ENCODE measurements around the gene HYI. TPM values are rescaled to one million over a fixed set of nuclear protein-coding genes. Genes with fewer than 3 reads are reported as not detected.
"Not testable (repeated sequence)": the region's sequence is repeated elsewhere in the genome, so short reads cannot be mapped to it uniquely, and the experiment has no call there.

Gene HYI
- total RNA-seq (30.8 and 36.5 TPM in 2 replicates), polyA plus RNA-seq (24.6 and 26.3 TPM in 2 replicates), polyA minus RNA-seq (ENCODE audit: low replicate concordance) (29.5 and 33.4 TPM in 2 replicates)
- polyA plus RNA-seq (2012), result 46.5 and 49.4 TPM in 2 replicates

GRCh38 chr1:43453442-43454269 is at the start of gene HYI:
TSS of gene HYI (minus strand) at chr1:43453931. CDS start at chr1:43453793, 138 bp downstream.
- no peaks in the 10 kb centered on the region for H4K20me1 ChIP-seq (ENCODE audit: control insufficient read depth, extremely low read depth, insufficient read depth, low read length)
- H2AFZ ChIP-seq (ENCODE audit: low read length), result no peak within 1 kb of the TSS
- peaks cover 5% of the 10 kb centered on the region for H3K4me1 ChIP-seq (ENCODE audit: control insufficient read depth, extremely low read depth, insufficient read depth, low read length)
- H3K4me2 ChIP-seq (ENCODE audit: extremely low read depth, insufficient read depth, low read length), result peak within 1 kb of the TSS; percentile 77
- DNase-seq (ENCODE audit: low read depth in 2 of 2), result peak; percentile 88 to 89
- no peaks in the 10 kb centered on the region for H3K27me3 ChIP-seq (ENCODE audit: control insufficient read depth, insufficient read depth, low read length)
- peak within 1 kb of the TSS; percentile 71 for H3K9ac ChIP-seq (ENCODE audit: insufficient read depth, low read length)
- H3K36me3 ChIP-seq (ENCODE audit: control insufficient read depth, insufficient read depth, low read length), result peaks cover 25% of the 10 kb centered on the region
- H3K79me2 ChIP-seq (ENCODE audit: control insufficient read depth, insufficient read depth, low read length), result peaks cover 5% of the 10 kb centered on the region
- no peaks in the 10 kb centered on the region for H3K9me3 ChIP-seq (ENCODE audit: control insufficient read depth, insufficient read depth, low read depth, low read length)
- TF ChIP-seq CTCF (conservative IDR thresholded peaks at IDR 0.05 in 1 of 2, IDR thresholded peaks at IDR 0.05 in 1 of 2; ENCODE audit: low read depth in 1 of 2, low read length in 2 of 2) (no peak), EZH2 (IDR thresholded peaks at IDR 0.05; ENCODE audit: low read length, missing control alignments) (no peak)
- peak within 1 kb of the TSS; percentile 30 to 82 (median 50) for H3K4me3 ChIP-seq (replicated peaks in 1 of 4; ENCODE audit: control extremely low read depth in 1 of 4, insufficient read depth in 1 of 4, low read depth in 3 of 4, low read length in 4 of 4)
- peak within 1 kb of the TSS; percentile 63 for H3K27ac ChIP-seq (ENCODE audit: insufficient read depth, low read length)

GRCh38 chr1:43501806-43502205 is 48.1 kb upstream of the HYI start:
- H3K27me3 ChIP-seq (ENCODE audit: control insufficient read depth, insufficient read depth, low read length); H3K4me3 ChIP-seq (replicated peaks in 1 of 4; ENCODE audit: control extremely low read depth in 1 of 4, insufficient read depth in 1 of 4, low read depth in 3 of 4, low read length in 4 of 4); H3K36me3 ChIP-seq (ENCODE audit: control insufficient read depth, insufficient read depth, low read length); H3K4me2 ChIP-seq (ENCODE audit: extremely low read depth, insufficient read depth, low read length); H4K20me1 ChIP-seq (ENCODE audit: control insufficient read depth, extremely low read depth, insufficient read depth, low read length); H3K79me2 ChIP-seq (ENCODE audit: control insufficient read depth, insufficient read depth, low read length); H3K9me3 ChIP-seq (ENCODE audit: control insufficient read depth, insufficient read depth, low read depth, low read length); H3K27ac ChIP-seq (ENCODE audit: insufficient read depth, low read length); H3K4me1 ChIP-seq (ENCODE audit: control insufficient read depth, extremely low read depth, insufficient read depth, low read length); H2AFZ ChIP-seq (ENCODE audit: low read length); DNase-seq (ENCODE audit: low read depth in 2 of 2); H3K9ac ChIP-seq (ENCODE audit: insufficient read depth, low read length): not testable (repeated sequence)

GRCh38 chr1:43499898-43500297 is 46.2 kb upstream of the HYI start:
- no peaks in the 10 kb centered on the region for H4K20me1 ChIP-seq (ENCODE audit: control insufficient read depth, extremely low read depth, insufficient read depth, low read length)
- H3K27me3 ChIP-seq (ENCODE audit: control insufficient read depth, insufficient read depth, low read length), result no peaks in the 10 kb centered on the region
- no peaks in the 10 kb centered on the region for H3K9me3 ChIP-seq (ENCODE audit: control insufficient read depth, insufficient read depth, low read depth, low read length)
- no peak overlapping the region for H3K9ac ChIP-seq (ENCODE audit: insufficient read depth, low read length)
- H3K27ac ChIP-seq (ENCODE audit: insufficient read depth, low read length), result no peak overlapping the region
- no peak overlapping the region for H3K4me3 ChIP-seq (replicated peaks in 1 of 4; ENCODE audit: control extremely low read depth in 1 of 4, insufficient read depth in 1 of 4, low read depth in 3 of 4, low read length in 4 of 4)
- H2AFZ ChIP-seq (ENCODE audit: low read length), result peak overlapping the region; percentile 51
- H3K79me2 ChIP-seq (ENCODE audit: control insufficient read depth, insufficient read depth, low read length), result no peaks in the 10 kb centered on the region
- no peaks in the 10 kb centered on the region for H3K4me1 ChIP-seq (ENCODE audit: control insufficient read depth, extremely low read depth, insufficient read depth, low read length)
- H3K4me2 ChIP-seq (ENCODE audit: extremely low read depth, insufficient read depth, low read length), result no peak overlapping the region
- no peak for TF ChIP-seq EZH2 (IDR thresholded peaks at IDR 0.05; ENCODE audit: low read length, missing control alignments)
- no peak for TF ChIP-seq CTCF (conservative IDR thresholded peaks at IDR 0.05 in 1 of 2, IDR thresholded peaks at IDR 0.05 in 1 of 2; ENCODE audit: low read depth in 1 of 2, low read length in 2 of 2)
- DNase-seq (ENCODE audit: low read depth in 2 of 2), result no peak
- no peaks in the 10 kb centered on the region for H3K36me3 ChIP-seq (ENCODE audit: control insufficient read depth, insufficient read depth, low read length)
